ENCODE measurements around the gene RBM43.

DNA sequence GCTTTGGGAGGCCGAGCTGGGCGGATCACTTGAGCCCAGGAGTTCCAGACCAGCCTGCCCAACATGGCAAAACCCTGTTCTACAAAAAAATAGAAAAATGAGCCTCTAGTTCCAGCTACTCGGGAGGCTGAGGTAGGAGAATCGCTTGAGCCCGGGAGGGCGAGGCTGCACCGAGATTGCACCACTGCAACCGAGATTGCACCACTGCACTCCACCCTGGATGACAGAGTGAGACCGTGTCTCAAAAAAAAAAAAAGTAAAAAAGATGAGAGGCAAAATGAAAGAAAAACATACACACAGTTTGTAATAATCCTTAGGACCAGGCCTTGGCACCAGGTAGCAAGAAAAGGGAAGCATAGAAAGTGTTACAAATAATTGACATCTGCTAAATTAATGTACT is 22.0 kb downstream of the RBM43 start:
- TF ChIP-seq EZH2 (IDR thresholded peaks at IDR 0.05; ENCODE audit: low read length) = no peak
- TF ChIP-seq, protein P1, sequence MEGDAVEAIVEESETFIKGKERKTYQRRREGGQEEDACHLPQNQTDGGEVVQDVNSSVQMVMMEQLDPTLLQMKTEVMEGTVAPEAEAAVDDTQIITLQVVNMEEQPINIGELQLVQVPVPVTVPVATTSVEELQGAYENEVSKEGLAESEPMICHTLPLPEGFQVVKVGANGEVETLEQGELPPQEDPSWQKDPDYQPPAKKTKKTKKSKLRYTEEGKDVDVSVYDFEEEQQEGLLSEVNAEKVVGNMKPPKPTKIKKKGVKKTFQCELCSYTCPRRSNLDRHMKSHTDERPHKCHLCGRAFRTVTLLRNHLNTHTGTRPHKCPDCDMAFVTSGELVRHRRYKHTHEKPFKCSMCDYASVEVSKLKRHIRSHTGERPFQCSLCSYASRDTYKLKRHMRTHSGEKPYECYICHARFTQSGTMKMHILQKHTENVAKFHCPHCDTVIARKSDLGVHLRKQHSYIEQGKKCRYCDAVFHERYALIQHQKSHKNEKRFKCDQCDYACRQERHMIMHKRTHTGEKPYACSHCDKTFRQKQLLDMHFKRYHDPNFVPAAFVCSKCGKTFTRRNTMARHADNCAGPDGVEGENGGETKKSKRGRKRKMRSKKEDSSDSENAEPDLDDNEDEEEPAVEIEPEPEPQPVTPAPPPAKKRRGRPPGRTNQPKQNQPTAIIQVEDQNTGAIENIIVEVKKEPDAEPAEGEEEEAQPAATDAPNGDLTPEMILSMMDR (optimal IDR thresholded peaks at IDR 0.05 in 1 of 3, IDR thresholded peaks at IDR 0.05 in 1 of 3, conservative IDR thresholded peaks at IDR 0.05 in 1 of 3; ENCODE audit: extremely low read depth in 1 of 3, insufficient read depth in 2 of 3, low read length in 3 of 3) = no peak
